HG03520 (cell line): ENCODE measurements around the gene MAPKBP1.
A peak's percentile ranks its signal among the peaks of the same experiment; 100 is the strongest.
"Not testable (repeated sequence)": the region's sequence is repeated elsewhere in the genome, so short reads cannot be mapped to it uniquely, and the experiment has no call there.

Source experiments
- ATAC-seq: cut with Tn5 transposase; IDR thresholded peaks from one replicate; pipeline ENCODE4 v1.9.1; 2021; ENCODE audit warnings: mild to moderate bottlenecking, moderate library complexity; ENCODE audit not compliant: unreplicated experiment

MAPKBP1 gene

GRCh38 chr15:41825572-41826535, 51.6 kb downstream of the MAPKBP1 start:
- no peak for ATAC-seq

DNA sequence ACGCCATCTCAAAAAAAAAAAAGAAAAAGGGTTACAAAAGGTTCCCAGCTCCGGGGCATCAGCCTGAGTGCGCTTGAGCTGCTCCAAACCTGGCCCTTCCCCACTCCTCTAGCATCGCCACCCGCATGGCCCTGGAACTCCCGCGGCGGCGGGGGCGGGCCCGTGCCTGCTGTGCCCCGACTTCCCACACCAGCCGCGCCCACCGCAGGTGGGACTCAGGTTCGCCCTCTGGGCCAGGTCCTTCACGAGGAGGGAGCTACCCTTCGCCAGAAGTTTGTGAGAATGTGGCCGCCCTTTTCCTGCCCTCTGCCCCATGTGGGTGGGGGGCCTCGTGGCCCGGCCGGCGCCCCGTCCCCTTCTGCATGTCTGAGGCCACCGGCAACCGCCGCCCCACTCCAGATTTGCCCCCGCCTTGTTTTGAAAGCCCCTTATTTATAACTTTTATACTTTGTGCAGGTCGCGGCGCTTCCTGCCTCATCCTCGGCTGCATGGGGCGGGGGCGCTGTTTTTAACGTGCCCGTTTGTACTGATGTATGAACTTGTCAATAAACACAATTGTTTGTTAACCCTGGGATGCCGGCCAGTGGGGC, 53.1 kb downstream of the MAPKBP1 start:
- no peak for ATAC-seq

DNA sequence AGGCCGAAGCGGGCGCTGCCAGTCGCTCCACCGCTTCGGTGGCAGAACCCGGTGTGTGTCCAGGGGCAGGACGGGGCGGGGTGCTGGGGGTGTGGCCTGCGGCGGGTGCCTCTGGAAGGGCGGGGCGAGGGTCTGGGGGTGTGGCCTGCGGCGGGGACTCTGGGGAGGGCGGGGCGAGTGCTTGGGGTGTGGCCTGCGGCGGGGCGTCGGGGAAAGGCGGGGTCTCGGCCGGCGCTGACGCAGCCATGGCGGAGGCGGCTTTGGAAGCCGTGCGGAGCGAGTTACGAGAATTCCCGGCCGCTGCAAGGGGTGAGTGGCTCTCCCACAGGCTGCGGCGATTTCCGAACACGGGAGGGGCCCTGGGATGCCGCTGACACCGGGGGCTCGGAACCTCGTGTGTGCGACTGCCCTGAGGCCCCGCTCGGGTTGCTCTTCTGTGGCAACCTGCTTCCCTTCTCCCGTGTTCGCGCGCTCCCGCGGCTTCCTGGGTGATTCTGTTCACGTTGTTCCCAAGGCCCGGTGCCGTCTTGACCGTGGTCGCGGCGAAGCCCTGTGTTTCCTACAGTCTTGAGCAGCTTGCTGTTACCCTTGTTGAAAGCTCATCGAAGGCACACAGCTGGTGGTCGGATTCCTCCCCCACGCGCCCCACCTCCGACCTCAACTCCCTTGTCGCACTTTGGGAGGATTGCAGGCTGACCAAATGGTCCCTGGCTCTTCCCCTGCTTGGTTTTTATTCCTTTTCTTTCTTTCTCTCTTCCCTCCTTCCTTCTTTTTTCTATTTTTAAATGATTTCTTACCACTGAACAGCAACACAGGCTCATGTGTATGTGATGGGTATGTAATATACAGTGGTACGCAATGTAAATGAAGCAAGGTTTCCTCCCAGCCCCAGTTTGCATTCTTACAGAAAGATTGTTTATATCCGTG, 53.9 kb downstream of the MAPKBP1 start, which contains the start of gene JMJD7:
TSS of gene JMJD7 (plus strand) at position 213 of the 927 bp plus-strand sequence. CDS start at position 246, 33 bp downstream.
- ATAC-seq = peak; percentile 64

DNA sequence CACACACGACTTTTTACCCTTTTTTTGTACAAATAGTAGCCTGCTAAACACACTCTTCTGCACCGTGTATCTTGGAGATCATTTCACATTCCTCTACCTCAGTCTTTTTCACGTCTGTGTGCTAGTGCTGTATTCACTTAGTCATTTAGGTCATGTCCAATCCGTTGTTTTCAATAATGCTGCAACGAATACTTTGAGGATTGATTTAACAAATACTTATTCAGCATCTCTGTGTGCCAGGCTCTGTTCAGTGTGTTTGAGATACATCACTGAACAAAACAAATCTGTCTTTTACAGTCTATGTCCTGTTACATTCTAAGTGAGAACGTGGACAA, 54.5 kb downstream of the MAPKBP1 start:
- ATAC-seq = no peak

DNA sequence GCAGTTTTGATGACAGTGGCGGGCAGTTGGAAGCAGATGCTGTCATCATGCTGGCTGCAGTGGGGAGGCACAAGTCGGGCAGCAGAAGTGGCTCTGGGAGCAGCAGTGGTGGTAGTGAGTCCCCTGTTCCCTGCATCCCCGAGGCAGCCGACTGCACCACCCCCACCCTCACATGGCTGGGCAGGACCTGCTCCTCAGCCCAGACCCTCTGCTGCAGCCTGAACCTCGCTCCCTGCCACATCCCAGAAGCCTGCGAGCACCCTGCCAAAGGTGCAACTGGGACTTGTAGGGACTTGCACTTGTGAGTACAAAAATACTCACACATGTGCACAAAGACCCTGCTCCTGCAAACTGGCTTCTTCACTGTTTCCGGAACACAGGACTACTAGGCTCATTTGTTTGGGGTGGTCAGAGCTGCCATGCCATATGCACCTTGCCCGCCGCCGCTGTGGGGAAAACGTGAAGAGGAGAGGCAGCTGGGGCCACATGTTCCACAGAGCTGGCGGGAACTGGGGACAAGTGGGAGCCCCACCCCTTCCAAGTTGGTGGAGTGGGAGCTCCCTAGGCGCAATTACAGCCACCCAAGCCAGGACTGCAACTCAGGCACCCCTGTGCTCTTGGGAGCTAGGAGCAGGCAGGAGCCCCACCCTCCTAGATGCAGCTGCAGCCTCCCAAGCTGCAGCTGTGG, 55.8 kb downstream of the MAPKBP1 start:
- no peak for ATAC-seq

GRCh38 chr15:41831291-41831690, 57.0 kb downstream of the MAPKBP1 start:
- not testable (repeated sequence) for ATAC-seq

DNA sequence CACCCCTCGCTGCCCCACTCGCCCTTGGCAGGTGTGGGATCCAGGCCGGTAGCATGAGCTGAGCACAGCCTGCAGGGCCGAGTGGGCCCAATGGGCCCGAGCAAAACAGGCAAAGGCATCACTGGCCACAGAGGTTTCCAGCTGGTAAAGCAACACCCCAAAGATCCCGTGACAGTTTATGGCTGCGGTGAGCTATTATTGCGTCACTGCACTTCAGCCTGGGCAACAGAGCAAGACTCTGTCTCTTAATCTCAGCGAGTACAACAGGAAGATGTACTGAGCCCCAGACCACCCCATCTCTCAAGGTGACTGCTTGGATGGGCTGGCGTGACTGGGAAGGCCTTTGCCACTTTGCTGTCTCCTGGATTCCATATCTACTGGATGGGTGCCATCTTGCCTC, 57.9 kb downstream of the MAPKBP1 start:
- ATAC-seq = no peak

GRCh38 chr15:41832875-41833274, 58.6 kb downstream of the MAPKBP1 start:
- no peak for ATAC-seq

DNA sequence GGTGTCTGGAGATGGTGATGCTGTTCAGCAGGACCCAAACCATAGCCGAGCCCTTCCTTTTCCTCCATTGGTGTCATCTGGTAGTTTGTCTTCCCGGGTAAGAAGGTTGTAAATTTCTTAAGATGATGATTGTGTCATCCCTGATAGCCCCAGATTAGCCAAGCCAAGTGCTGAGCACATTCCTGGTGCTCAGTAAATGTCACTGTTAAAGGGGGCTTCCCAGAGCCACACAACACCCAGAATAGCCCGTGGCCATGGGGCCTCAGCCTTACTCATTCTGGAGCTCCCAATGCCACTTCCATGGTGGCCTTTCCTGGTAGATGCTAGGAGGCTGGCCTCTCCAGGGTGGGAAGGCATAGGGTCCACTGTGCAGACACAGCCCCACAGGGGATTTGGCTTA, 59.8 kb downstream of the MAPKBP1 start:
- ATAC-seq = no peak

DNA sequence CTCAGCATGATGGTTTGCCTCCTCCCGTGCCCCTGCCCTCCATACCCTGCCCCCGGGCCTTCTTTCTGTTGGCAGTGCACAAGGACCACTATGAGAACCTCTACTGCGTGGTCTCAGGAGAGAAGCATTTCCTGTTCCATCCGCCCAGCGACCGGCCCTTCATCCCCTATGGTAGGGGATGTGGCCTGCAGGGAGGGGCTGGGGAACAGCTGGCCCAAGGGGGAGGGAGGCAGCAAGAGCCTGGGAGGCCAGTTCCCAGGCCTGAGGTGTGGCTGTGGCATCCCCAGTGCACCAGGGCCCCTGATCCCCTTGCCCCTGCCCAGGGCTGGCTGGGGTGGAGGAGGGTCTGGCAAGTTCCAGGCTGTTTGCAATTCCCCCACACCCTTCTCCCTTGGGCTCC, 61.8 kb downstream of the MAPKBP1 start:
- ATAC-seq = no peak

GRCh38 chr15:41836713-41837454, 62.6 kb downstream of the MAPKBP1 start:
- ATAC-seq = no peak

DNA sequence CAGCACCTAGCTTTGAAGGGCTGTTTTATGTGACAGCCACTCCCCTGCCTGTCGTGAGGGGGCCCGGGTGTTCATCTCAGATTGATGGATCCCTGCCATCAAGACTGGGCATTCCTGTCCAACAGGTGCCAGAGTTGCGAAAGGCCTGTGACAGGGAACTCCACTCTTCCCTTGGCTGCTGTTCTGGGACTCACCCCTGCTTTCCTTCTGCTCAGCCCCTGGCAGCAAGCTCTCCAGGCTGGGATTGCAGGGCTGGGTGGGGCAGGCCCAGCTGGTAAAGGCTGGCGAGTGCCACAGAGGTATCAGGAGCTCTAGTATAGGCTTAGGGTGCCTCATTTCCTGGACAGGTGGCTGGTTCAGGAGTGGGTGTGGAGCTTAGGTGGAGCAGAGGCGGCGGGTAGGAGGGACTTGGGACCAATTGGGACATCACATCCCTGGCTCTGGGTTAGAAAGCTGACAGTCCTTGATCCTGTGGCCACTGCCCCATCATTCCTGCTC, 64.2 kb downstream of the MAPKBP1 start, which contains the start of gene PLA2G4B:
TSS of gene PLA2G4B (plus strand) at position 448 of the 498 bp plus-strand sequence. CDS start 67 bp downstream, outside the sequence.
- ATAC-seq = no peak

DNA sequence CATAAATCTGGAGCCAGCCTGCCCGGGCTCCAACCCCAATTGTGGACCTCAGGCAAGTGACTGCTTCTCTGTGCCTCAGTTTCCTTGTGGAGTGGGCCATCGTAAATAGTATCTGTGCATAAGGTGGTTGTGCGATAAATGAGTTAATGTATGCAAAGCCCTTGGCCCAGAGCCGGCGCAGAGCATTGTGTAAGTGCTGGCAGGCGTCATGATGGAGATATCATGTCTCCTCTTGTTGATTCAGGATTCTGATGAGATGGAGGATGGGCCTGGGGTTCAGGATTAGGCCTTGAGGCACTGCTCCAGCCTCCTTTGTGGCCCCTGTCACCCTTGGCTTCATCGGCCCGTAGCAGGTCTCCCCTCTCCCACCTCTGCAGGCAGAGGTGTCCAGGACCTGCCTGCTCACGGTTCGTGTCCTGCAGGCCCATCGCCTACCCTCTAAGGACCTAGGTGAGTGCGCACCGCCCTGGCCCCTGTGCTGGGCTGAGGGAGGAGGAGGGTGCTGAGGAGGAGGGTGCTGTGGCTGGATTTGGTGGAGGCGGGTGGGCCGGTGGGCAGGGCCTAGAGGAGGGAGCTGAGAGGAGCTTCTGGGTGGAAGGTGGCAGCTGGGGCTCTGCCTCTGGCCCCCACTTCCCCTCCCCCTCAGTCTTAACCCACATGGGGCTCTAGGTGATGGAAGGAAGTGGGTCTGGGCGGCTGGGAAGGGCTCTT, 65.7 kb downstream of the MAPKBP1 start:
- ATAC-seq = no peak

DNA sequence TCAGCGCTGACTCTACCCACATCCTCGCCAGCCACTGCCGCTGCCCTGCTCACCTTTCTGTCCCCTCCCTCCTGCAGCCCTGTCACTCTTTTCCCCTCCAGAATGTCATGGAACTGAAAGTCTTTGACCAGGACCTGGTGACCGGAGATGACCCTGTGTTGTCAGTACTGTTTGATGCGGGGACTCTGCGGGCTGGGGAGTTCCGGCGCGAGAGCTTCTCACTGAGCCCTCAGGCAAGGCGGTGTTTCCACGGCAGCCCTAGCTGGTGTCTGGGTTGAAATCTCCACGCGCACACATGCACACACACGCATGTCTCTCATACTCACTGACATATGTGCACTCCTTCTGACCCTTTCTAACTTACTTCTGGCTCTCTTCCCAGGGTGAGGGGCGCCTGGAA, 66.4 kb downstream of the MAPKBP1 start:
- no peak for ATAC-seq

DNA sequence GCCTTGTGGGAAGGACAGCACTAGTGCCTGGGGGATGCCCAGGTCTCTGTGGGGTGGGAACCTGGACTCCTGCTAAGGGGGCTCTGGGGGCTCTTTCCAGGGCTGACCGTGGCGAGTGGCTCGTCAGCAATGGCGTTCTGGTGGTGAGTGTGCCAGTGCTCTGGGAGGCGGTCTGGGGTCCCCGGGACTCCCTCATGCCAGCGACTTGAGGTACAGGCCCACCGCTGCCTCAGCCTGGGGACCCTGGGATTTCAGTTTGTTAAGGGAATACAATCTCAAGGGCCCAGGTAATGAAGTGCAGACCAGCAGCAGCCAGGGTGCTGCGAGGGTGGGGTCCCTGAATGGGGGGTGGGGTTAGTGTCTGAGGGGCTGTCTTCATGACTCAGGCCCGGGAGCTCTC, 66.8 kb downstream of the MAPKBP1 start:
- ATAC-seq = no peak

- ATAC-seq = no peak
Observed at GRCh38 chr15:41842229-41842628, 67.9 kb downstream of the MAPKBP1 start.

DNA sequence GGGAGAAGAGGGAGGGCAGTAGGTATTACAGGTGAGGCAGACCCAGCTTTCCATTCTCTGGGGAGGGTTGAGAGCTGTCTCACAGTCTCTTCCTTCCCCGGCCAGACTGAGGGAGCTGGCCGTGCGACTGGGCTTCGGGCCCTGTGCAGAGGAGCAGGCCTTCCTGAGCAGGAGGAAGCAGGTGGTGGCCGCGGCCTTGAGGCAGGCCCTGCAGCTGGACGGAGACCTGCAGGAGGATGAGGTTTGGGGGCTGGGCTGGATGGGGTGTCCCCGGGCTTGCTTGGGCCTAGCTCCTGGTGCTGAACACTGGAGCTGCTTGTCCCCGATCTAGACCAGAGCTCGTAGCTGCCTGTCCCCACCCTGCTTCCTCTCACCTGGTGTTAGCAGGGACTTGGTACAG, 69.3 kb downstream of the MAPKBP1 start:
- no peak for ATAC-seq

DNA sequence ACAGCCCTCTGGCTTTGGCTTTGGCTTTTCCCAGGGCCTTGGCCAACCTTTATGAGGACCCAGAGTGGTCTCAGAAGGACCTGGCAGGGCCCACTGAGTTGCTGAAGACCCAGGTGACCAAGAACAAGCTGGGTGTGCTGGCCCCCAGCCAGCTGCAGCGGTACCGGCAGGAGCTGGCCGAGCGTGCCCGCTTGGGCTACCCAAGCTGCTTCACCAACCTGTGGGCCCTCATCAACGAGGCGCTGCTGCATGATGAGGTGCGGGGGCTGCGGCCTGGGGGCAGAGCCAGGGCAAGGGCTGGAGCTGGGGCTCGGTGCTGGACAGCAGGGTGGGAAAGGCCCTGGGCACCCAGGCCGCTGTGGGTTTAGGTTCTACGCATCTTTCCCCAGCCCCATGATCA, 70.5 kb downstream of the MAPKBP1 start:
- ATAC-seq = no peak

- ATAC-seq = no peak
Observed at GRCh38 chr15:41847206-41847605, 72.9 kb downstream of the MAPKBP1 start.
